ENCODE data around the gene KRT85. TPM values are rescaled to one million over a fixed set of nuclear protein-coding genes. Genes with fewer than 3 reads are reported as not detected.

Gene KRT85
- total and polyA plus RNA-seq, 2 of the 4 experiments (the other 2 are of a cell fraction), result not detected

DNA sequence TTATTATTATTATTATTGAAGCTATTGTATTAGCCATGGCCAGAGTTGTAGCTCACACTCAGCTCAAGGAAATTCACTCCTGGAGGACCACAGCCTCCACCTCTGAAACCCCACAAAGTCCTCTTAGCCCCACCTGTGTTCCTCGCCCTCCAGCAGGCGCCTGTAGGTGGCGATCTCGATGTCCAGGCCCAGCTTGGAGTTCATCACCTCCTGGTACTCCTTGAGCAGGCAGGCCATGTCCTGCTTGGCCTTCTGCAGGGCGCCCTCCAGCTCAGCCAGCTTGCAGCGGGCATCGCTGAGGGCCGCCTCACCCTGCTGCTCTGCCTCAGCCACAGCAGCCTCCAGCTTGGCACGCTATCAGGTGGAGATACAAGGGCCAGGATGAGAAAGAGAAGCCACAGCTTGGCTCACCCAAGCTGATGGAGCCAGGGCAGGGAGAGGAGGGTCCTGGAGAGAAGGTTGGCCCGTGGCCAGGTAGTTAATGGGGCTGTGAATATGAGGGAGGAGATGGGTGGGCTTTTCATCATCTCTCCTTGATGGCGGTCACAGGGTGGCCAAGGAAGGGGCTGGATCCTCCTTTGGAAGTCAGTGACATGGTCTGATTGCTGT, 5.1 kb downstream of the KRT85 start:
- no peak for TF ChIP-seq BHLHE40 (IDR thresholded peaks at IDR 0.05; ENCODE audit: low read depth, low read length)
- TF ChIP-seq CHD1 (IDR thresholded peaks at IDR 0.05; ENCODE audit: low read depth, low read length), result no peak
- no peak for TF ChIP-seq MAFK (IDR thresholded peaks at IDR 0.05; ENCODE audit: low read depth, low read length)
- no peak for TF ChIP-seq FOS (IDR thresholded peaks at IDR 0.05; ENCODE audit: low read depth, low read length)
- TF ChIP-seq NFE2L2 (IDR thresholded peaks at IDR 0.05; ENCODE audit: low read depth, low read length), result no peak
- TF ChIP-seq, protein P1, sequence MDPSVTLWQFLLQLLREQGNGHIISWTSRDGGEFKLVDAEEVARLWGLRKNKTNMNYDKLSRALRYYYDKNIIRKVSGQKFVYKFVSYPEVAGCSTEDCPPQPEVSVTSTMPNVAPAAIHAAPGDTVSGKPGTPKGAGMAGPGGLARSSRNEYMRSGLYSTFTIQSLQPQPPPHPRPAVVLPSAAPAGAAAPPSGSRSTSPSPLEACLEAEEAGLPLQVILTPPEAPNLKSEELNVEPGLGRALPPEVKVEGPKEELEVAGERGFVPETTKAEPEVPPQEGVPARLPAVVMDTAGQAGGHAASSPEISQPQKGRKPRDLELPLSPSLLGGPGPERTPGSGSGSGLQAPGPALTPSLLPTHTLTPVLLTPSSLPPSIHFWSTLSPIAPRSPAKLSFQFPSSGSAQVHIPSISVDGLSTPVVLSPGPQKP (IDR thresholded peaks at IDR 0.05; ENCODE audit: borderline replicate concordance, low read depth, low read length), result no peak
- no peak for TF ChIP-seq MXI1 (IDR thresholded peaks at IDR 0.05; ENCODE audit: borderline replicate concordance, low read depth, low read length)
- no peak for TF ChIP-seq POLR2A (IDR thresholded peaks at IDR 0.05; ENCODE audit: low read depth, low read length)
- no peak for TF ChIP-seq RCOR1 (IDR thresholded peaks at IDR 0.05; ENCODE audit: insufficient replicate concordance, low read length)
- TF ChIP-seq RAD21 (IDR thresholded peaks at IDR 0.05; ENCODE audit: low read length), result no peak
- TF ChIP-seq, protein P2, sequence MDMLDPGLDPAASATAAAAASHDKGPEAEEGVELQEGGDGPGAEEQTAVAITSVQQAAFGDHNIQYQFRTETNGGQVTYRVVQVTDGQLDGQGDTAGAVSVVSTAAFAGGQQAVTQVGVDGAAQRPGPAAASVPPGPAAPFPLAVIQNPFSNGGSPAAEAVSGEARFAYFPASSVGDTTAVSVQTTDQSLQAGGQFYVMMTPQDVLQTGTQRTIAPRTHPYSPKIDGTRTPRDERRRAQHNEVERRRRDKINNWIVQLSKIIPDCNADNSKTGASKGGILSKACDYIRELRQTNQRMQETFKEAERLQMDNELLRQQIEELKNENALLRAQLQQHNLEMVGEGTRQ (IDR thresholded peaks at IDR 0.05; ENCODE audit: low read depth, low read length), result no peak
- no peak for TF ChIP-seq CEBPB (IDR thresholded peaks at IDR 0.05; ENCODE audit: low read depth, low read length)
- TF ChIP-seq, protein P3, sequence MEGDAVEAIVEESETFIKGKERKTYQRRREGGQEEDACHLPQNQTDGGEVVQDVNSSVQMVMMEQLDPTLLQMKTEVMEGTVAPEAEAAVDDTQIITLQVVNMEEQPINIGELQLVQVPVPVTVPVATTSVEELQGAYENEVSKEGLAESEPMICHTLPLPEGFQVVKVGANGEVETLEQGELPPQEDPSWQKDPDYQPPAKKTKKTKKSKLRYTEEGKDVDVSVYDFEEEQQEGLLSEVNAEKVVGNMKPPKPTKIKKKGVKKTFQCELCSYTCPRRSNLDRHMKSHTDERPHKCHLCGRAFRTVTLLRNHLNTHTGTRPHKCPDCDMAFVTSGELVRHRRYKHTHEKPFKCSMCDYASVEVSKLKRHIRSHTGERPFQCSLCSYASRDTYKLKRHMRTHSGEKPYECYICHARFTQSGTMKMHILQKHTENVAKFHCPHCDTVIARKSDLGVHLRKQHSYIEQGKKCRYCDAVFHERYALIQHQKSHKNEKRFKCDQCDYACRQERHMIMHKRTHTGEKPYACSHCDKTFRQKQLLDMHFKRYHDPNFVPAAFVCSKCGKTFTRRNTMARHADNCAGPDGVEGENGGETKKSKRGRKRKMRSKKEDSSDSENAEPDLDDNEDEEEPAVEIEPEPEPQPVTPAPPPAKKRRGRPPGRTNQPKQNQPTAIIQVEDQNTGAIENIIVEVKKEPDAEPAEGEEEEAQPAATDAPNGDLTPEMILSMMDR (conservative IDR thresholded peaks at IDR 0.05; ENCODE audit: low read depth, low read length), result no peak
- TF ChIP-seq MAZ (IDR thresholded peaks at IDR 0.05; ENCODE audit: borderline replicate concordance, low read depth, low read length), result no peak
- TF ChIP-seq RFX5 (IDR thresholded peaks at IDR 0.05; ENCODE audit: low read depth, low read length), result no peak
- TF ChIP-seq SMC3 (IDR thresholded peaks at IDR 0.05; ENCODE audit: low read depth, low read length), result no peak
- H3K4me1 ChIP-seq (ENCODE audit: control insufficient read depth, insufficient read depth, low read length), result no peaks in the 10 kb centered on the region
- no peak overlapping the region for H3K14ac ChIP-seq (replicated peaks; ENCODE audit: low read depth, low read length)
- H2BK20ac ChIP-seq (ENCODE audit: low read depth, low read length), result no peak overlapping the region
- H3K4me3 ChIP-seq (ENCODE audit: insufficient read depth, low read depth, low read length), result no peak overlapping the region
- ChIA-PET POLR2A (ENCODE audit: unreplicated experiment) (no interaction called here), CTCF (interaction anchor here (0.9 to 1.4 kb wide), 2 partner anchors 10 to 34 kb away, joined by 3 to 9 read pairs; no protein-coding TSS in a partner anchor)
- no peaks in the 10 kb centered on the region for H3K36me3 ChIP-seq (ENCODE audit: control insufficient read depth, insufficient read depth, low read length)
- in situ Hi-C loops (cut with MboI; ENCODE audit: low sequenced_read_pairs) (no loop called here), intact Hi-C loops (cut with micrococcal nuclease) (no loop called here), dilution Hi-C loops (cut with HindIII; ENCODE audit: low sequenced_read_pairs, unreplicated experiment) (no loop called here)
- H3K9ac ChIP-seq (ENCODE audit: low read depth, low read length), result no peak overlapping the region
- H3K27ac ChIP-seq (ENCODE audit: insufficient read depth, low read length), result no peak overlapping the region
- no peak overlapping the region for H4K91ac ChIP-seq (ENCODE audit: insufficient read depth, low read depth, low read length)
- H2AK9ac ChIP-seq (replicated peaks; ENCODE audit: low read depth, low read length, poor library complexity), result no peak overlapping the region
- H3K18ac ChIP-seq (ENCODE audit: low read depth, low read length), result no peak overlapping the region
- no peaks in the 10 kb centered on the region for H3K9me3 ChIP-seq (ENCODE audit: control insufficient read depth, insufficient read depth, low read length)
- DNase-seq, result no peak
- H2BK5ac ChIP-seq (ENCODE audit: low read depth, low read length, poor library complexity, severe bottlenecking), result no peak overlapping the region
- BruUV-seq (replicated peaks), result no TSS peak
- H3K4ac ChIP-seq (ENCODE audit: low read depth, low read length), result no peak overlapping the region
- H2AK5ac ChIP-seq (ENCODE audit: low read depth, low read length), result no peak overlapping the region
- H3K27me3 ChIP-seq (ENCODE audit: control insufficient read depth, insufficient read depth, low read length), result peaks cover 53% of the 10 kb centered on the region
- no peak overlapping the region for H3K4me2 ChIP-seq (ENCODE audit: low read depth, low read length)
- no peak overlapping the region for H4K5ac ChIP-seq (ENCODE audit: low read depth, low read length)
- no peak overlapping the region for H4K8ac ChIP-seq (ENCODE audit: low read depth in 2 of 2, low read length in 2 of 2)
- H3K23ac ChIP-seq (ENCODE audit: low read depth, low read length), result no peak overlapping the region
- no peaks in the 10 kb centered on the region for H4K20me1 ChIP-seq (ENCODE audit: insufficient read depth, low read length)
- H2AFZ ChIP-seq (replicated peaks; ENCODE audit: low read length, poor library complexity), result no peak overlapping the region
- H3K79me1 ChIP-seq (ENCODE audit: low read depth in 1 of 2, low read length in 2 of 2), result no peaks in the 10 kb centered on the region
- peaks cover 3% of the 10 kb centered on the region; the same call in 1 of the 2 replicates for H3K9me1 ChIP-seq (ENCODE audit: insufficient read depth, low read length)
- 90% methylated on average over 2 of the region's 11 CpGs; no CpG with 5 or more reads in 1 of the 2 experiments for WGBS, 2 experiments (ENCODE audit: extremely low coverage in 2 of 2, insufficient read length in 1 of 2)
- no peak for ATAC-seq (ENCODE audit: low read depth)
- H2BK120ac ChIP-seq (ENCODE audit: low read depth, low read length), result no peak overlapping the region
- H3K56ac ChIP-seq (ENCODE audit: extremely low read depth, insufficient read depth, low read length), result no peak overlapping the region
- no peak overlapping the region for H2BK15ac ChIP-seq (ENCODE audit: low read depth, low read length)
